Measurements from ENCODE around the gene KRR1.
"Not testable (repeated sequence)": the region's sequence is repeated elsewhere in the genome, so short reads cannot be mapped to it uniquely, and the experiment has no call there.

KRR1 gene

GRCh38 chr12:75477137-75477536 is 34.3 kb downstream of the KRR1 start:
- no peak for DNase-seq (ENCODE audit: low read depth, low spot score)

GRCh38 chr12:75476071-75476470 is 35.3 kb downstream of the KRR1 start:
- no peak for DNase-seq (ENCODE audit: low read depth, low spot score)

- no peak for DNase-seq (ENCODE audit: low read depth, low spot score)
Measured at GRCh38 chr12:75474116-75474515, 37.3 kb downstream of the KRR1 start.

- no peak for DNase-seq (ENCODE audit: low read depth, low spot score)
Measured at GRCh38 chr12:75471902-75472890, 39.2 kb downstream of the KRR1 start.

GRCh38 chr12:75460204-75460603 is 51.2 kb downstream of the KRR1 start:
- DNase-seq (ENCODE audit: low read depth, low spot score): no peak

DNA sequence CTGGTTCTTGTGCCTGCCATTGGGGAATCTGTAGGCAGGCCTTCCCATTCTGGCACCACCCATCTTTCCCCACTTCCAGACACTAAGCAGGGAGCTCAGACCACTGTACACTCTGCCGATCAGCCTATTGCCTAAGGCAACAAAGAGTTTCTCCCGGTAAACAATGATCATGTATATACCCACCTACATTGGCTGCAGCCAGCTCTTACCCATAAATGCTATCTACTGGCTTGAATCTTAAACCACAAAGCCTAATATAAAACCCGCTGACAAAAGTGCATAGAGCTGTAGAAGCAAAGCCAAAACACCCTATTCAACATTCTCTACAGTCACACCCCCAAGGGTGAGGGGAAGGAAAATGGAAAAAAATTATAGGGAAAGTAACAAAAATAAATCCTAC is 51.7 kb downstream of the KRR1 start:
- DNase-seq (ENCODE audit: low read depth, low spot score): no peak

- DNase-seq (ENCODE audit: low read depth, low spot score): not testable (repeated sequence)
Measured at GRCh38 chr12:75457866-75458265, 53.5 kb downstream of the KRR1 start.

DNA sequence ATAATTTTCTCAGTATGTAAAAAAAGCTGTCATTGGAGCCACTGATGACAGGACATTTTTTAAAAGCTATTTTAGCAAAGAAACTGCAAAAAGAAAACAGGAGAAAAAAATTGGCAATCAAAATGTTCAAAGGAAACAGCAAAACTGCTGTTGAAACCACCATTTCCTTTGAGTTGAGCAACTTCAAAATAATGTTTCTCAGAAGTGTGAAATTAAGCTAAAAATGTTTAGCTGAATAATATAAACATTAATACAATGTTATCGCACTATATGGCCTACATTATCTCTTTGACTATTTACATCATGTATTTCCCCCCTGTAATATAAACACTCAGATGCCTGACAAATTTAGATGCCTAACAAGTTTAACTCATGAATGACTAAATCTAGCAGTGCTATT is 54.2 kb downstream of the KRR1 start:
- DNase-seq (ENCODE audit: low read depth, low spot score): no peak

GRCh38 chr12:75455839-75456238 is 55.6 kb downstream of the KRR1 start:
- DNase-seq (ENCODE audit: low read depth, low spot score): no peak

- DNase-seq (ENCODE audit: low read depth, low spot score): no peak
Measured at GRCh38 chr12:75452675-75453330, 58.6 kb downstream of the KRR1 start.

- DNase-seq (ENCODE audit: low read depth, low spot score): no peak
Measured at GRCh38 chr12:75447691-75448393, 63.6 kb downstream of the KRR1 start.

DNA sequence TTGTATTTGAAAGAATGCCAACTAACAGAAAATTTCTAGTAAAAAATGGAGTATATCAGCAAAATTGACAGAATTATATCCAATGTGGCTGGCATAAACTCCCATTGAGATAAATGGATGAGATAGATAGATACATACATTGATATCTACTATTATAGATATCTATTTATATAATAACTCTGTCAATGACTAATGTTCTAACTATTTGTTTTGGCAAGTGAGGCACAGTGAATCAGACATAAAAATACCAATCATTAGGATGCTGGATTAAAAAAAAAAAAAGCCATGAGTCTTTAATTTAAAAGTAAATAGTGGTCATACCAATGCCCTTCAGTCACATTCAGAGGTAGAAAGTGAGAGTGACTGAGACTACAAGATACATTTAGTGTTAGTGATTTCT is 64.6 kb downstream of the KRR1 start:
- DNase-seq (ENCODE audit: low read depth, low spot score): no peak

DNA sequence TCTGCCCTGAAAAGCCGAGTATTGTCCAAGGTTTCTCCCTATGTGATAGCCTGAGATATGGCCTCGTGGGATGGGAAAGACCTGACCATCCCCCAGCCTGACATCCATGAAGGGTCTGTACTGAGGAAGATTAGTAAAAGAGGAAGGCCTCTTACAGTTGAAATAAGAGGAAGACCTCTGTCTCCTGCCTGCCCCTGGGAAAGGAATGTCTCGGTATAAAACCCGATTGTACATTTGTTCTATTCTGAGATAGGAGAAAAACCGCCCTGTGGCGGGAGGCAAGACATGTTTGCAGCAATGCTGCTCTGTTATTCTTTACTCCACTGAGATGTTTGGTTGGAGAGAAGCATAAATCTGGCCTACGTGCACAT is 66.3 kb downstream of the KRR1 start:
- not testable (repeated sequence) for DNase-seq (ENCODE audit: low read depth, low spot score)

DNA sequence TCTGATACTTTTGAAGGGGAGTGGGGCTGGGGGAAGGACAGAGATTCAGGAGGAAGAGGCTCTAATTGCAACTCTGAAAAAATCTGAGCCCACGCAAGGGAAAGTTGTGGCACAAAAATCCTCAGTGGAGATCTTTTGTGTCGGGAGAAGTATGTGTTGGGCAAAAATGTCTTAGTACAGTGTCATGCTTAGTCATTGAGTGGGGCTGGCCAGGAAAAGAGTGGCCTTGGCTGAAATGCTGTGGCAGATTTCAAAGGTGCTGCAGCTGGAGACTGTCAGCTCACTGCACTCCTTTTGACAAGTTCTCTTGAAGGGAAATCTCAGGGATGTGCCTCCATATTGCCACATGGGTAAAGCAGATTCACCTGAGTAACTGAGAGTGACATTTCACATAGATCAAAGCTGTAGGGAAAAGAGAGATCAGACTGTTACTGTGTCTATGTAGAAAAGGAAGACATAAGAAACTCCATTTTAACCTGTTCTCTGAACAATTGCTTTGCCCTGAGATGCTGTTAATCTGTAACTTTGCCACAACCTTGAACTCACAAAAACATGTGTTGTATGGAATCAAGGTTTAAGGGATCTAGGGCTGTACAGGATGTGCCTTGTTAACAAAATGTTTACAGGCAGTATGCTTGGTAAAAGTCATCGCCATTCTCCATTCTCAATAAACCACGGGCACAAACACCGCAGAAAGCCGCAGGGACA is 66.8 kb downstream of the KRR1 start:
- no peak for DNase-seq (ENCODE audit: low read depth, low spot score)

GRCh38 chr12:75443709-75444108 is 67.7 kb downstream of the KRR1 start:
- DNase-seq (ENCODE audit: low read depth, low spot score): no peak

DNA sequence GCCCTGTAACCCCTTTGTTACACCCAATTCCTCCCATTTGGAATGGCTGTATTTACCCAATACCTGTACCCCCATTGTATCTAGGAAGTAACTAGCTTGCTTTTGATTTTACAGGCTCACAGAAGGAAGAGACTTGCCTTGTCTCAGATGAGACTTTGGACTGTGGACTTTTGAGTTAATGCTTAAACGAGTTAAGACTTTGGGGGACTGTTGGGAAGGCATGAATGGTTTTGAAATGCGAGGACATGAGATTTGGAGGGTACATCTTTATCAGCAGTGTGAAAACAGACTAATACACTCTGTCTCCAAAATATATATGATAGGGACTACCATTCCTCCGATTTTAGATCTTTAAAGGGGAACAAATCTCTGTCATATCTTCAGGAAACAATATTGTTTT is 69.0 kb downstream of the KRR1 start:
- DNase-seq (ENCODE audit: low read depth, low spot score): not testable (repeated sequence)

DNA sequence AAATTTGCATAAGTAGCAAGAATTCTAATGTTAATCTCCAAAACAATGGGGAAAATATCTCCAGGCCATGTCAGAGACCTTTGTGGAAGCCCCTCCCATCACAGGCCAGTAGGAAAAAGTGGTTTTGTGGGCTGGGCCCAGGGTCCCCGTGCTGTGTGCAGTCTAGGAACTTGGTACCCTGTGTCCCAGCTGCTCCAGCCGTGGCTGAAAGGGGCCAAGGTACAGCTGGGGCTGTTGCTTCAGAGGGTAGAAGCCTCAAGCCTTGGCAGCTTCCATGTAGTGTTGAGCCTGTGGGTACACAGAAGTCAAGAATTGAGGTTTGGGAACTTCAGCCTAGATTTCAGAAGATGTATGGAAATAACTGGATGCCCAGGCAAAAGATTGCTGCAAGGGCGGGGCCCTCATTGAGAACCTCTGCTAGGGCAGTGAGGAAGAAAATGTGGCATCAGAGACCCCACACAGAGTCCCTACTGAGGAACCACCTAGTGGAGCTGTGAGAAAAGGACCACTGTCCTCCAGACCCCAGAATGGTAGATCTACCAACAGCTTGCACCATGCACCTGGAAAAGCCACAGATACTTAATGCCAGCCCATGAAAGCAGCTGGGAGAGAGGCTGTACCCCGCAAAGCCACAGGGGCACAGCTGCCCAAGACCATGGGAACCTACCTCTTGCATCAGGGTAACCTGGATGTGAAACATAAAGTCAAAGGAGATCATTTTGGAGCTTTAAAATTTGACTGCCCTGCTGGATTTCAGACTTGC is 69.5 kb downstream of the KRR1 start:
- not testable (repeated sequence) for DNase-seq (ENCODE audit: low read depth, low spot score)
